ENCODE data around the gene TUNAR. TPM values are rescaled to one million over a fixed set of nuclear protein-coding genes. Genes with fewer than 3 reads are reported as not detected.
"Not testable (repeated sequence)": the region's sequence is repeated elsewhere in the genome, so short reads cannot be mapped to it uniquely, and the experiment has no call there.

Gene TUNAR
- total RNA-seq, 1 donor from 2014 or later = 2.0 TPM

- H3K27me3 Mint-ChIP-seq (ENCODE audit: unreplicated experiment) = no peaks in the 10 kb centered on the region
- H3K36me3 Mint-ChIP-seq (ENCODE audit: low read depth, unreplicated experiment) = no peaks in the 10 kb centered on the region
- no peaks in the 10 kb centered on the region for H3K9me3 Mint-ChIP-seq (ENCODE audit: unreplicated experiment)
- H3K27ac Mint-ChIP-seq (ENCODE audit: unreplicated experiment) = no peak overlapping the region
- no peaks in the 10 kb centered on the region for H3K4me1 Mint-ChIP-seq (ENCODE audit: unreplicated experiment)
- no peak for DNase-seq (ENCODE audit: low spot score)
- TF ChIP-seq, protein P1, sequence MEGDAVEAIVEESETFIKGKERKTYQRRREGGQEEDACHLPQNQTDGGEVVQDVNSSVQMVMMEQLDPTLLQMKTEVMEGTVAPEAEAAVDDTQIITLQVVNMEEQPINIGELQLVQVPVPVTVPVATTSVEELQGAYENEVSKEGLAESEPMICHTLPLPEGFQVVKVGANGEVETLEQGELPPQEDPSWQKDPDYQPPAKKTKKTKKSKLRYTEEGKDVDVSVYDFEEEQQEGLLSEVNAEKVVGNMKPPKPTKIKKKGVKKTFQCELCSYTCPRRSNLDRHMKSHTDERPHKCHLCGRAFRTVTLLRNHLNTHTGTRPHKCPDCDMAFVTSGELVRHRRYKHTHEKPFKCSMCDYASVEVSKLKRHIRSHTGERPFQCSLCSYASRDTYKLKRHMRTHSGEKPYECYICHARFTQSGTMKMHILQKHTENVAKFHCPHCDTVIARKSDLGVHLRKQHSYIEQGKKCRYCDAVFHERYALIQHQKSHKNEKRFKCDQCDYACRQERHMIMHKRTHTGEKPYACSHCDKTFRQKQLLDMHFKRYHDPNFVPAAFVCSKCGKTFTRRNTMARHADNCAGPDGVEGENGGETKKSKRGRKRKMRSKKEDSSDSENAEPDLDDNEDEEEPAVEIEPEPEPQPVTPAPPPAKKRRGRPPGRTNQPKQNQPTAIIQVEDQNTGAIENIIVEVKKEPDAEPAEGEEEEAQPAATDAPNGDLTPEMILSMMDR (IDR thresholded peaks at IDR 0.05; ENCODE audit: unreplicated experiment) = no peak
- no peak overlapping the region for H3K4me3 Mint-ChIP-seq (ENCODE audit: unreplicated experiment)
Observed at GRCh38 chr14:95956601-95957460, 80.2 kb downstream of the TUNAR start.

DNA sequence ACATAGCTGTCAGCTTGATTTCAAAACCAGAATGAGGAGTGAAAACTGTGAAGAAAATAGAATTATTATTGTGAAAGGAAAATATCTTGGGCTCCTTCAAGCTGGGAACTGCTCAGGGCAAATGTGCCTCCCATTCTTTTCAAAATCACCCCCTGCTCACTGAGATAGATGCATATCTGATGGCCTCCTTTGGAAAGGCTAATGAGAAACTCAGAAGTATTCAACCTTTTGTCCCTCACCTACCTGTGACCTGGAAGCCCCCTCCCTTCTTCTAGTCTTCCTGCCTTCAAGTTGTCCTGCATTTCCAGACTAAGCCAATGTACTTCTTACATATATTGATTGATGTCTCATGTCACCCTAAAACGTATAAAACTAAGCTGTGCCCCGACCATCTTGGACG lies 81.5 kb downstream of the TUNAR start:
- H3K27ac Mint-ChIP-seq (ENCODE audit: unreplicated experiment) = no peak overlapping the region
- no peaks in the 10 kb centered on the region for H3K27me3 Mint-ChIP-seq (ENCODE audit: unreplicated experiment)
- no peak for DNase-seq (ENCODE audit: low spot score)
- H3K4me3 Mint-ChIP-seq (ENCODE audit: unreplicated experiment) = no peak overlapping the region
- no peaks in the 10 kb centered on the region for H3K4me1 Mint-ChIP-seq (ENCODE audit: unreplicated experiment)
- TF ChIP-seq, protein P1 (IDR thresholded peaks at IDR 0.05; ENCODE audit: unreplicated experiment) = no peak
- no peaks in the 10 kb centered on the region for H3K9me3 Mint-ChIP-seq (ENCODE audit: unreplicated experiment)
- H3K36me3 Mint-ChIP-seq (ENCODE audit: low read depth, unreplicated experiment) = no peaks in the 10 kb centered on the region

DNA sequence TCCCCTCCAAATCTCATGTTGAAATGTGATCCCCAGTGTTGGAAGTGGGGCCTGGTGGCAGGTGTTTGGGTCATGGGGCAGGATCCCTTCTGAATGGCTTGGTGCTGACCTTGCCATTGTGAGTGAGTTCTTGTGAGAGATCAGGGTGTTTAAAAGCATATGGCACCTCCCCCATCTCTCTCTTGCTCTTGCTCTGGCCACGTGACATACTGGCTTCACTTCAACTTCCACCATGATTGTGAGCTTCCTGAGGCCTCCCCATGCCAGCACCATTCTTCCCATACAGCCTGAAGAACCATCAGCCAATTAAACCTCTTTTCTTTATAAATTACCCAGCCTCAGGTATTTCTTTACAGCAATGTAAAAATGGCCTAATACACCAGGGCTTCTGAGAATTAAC lies 82.7 kb downstream of the TUNAR start:
- no peaks in the 10 kb centered on the region for H3K9me3 Mint-ChIP-seq (ENCODE audit: unreplicated experiment)
- no peaks in the 10 kb centered on the region for H3K27me3 Mint-ChIP-seq (ENCODE audit: unreplicated experiment)
- no peak for DNase-seq (ENCODE audit: low spot score)
- TF ChIP-seq, protein P1 (IDR thresholded peaks at IDR 0.05; ENCODE audit: unreplicated experiment) = no peak
- no peak overlapping the region for H3K4me3 Mint-ChIP-seq (ENCODE audit: unreplicated experiment)
- H3K27ac Mint-ChIP-seq (ENCODE audit: unreplicated experiment) = no peak overlapping the region
- H3K4me1 Mint-ChIP-seq (ENCODE audit: unreplicated experiment) = no peaks in the 10 kb centered on the region
- no peaks in the 10 kb centered on the region for H3K36me3 Mint-ChIP-seq (ENCODE audit: low read depth, unreplicated experiment)

- no peak overlapping the region for H3K4me3 Mint-ChIP-seq (ENCODE audit: unreplicated experiment)
- TF ChIP-seq, protein P1 (IDR thresholded peaks at IDR 0.05; ENCODE audit: unreplicated experiment) = no peak
- H3K9me3 Mint-ChIP-seq (ENCODE audit: unreplicated experiment) = peaks cover 5% of the 10 kb centered on the region
- H3K36me3 Mint-ChIP-seq (ENCODE audit: low read depth, unreplicated experiment) = peaks cover 3% of the 10 kb centered on the region
- no peaks in the 10 kb centered on the region for H3K4me1 Mint-ChIP-seq (ENCODE audit: unreplicated experiment)
- no peak for DNase-seq (ENCODE audit: low spot score)
- H3K27me3 Mint-ChIP-seq (ENCODE audit: unreplicated experiment) = peaks cover 2% of the 10 kb centered on the region
- no peak overlapping the region for H3K27ac Mint-ChIP-seq (ENCODE audit: unreplicated experiment)
Observed at GRCh38 chr14:95961481-95961880, 84.8 kb downstream of the TUNAR start.

- peaks cover 3% of the 10 kb centered on the region for H3K36me3 Mint-ChIP-seq (ENCODE audit: low read depth, unreplicated experiment)
- TF ChIP-seq, protein P1 (IDR thresholded peaks at IDR 0.05; ENCODE audit: unreplicated experiment) = no peak
- H3K4me3 Mint-ChIP-seq (ENCODE audit: unreplicated experiment) = no peak overlapping the region
- peaks cover 5% of the 10 kb centered on the region for H3K9me3 Mint-ChIP-seq (ENCODE audit: unreplicated experiment)
- H3K4me1 Mint-ChIP-seq (ENCODE audit: unreplicated experiment) = no peaks in the 10 kb centered on the region
- DNase-seq (ENCODE audit: low spot score) = no peak
- peaks cover 4% of the 10 kb centered on the region for H3K27me3 Mint-ChIP-seq (ENCODE audit: unreplicated experiment)
- H3K27ac Mint-ChIP-seq (ENCODE audit: unreplicated experiment) = no peak overlapping the region
Observed at GRCh38 chr14:95964901-95965300, 88.3 kb downstream of the TUNAR start.

DNA sequence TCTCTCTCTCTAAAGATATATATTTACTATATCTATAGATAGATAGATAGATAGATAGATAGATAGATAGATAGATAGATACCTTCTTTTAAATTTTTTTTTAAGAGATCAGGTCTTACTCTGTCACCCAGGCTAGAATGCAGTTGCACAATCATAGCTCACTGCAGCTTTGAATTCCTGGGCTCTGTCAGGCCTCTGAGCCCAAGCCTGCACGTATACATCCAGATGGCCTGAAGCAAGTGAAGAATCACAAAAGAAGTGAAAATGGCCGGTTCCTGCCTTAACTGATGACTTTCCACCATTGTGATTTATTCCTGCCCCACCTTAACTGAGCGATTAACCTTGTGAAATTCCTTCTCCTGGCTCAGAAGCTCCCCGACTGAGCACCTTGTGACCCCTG lies 91.4 kb downstream of the TUNAR start:
- not testable (repeated sequence) for H3K4me3 Mint-ChIP-seq (ENCODE audit: unreplicated experiment); H3K4me1 Mint-ChIP-seq (ENCODE audit: unreplicated experiment); H3K27me3 Mint-ChIP-seq (ENCODE audit: unreplicated experiment); H3K27ac Mint-ChIP-seq (ENCODE audit: unreplicated experiment); DNase-seq (ENCODE audit: low spot score); H3K36me3 Mint-ChIP-seq (ENCODE audit: low read depth, unreplicated experiment); H3K9me3 Mint-ChIP-seq (ENCODE audit: unreplicated experiment)
